ENCODE results near the gene CCDC180. TPM values are rescaled to one million over a fixed set of nuclear protein-coding genes. Genes with fewer than 3 reads are reported as not detected.

The CCDC180 gene
- total RNA-seq, 2 experiments from 2014 or later, result 1.9 to 2.0 TPM

DNA sequence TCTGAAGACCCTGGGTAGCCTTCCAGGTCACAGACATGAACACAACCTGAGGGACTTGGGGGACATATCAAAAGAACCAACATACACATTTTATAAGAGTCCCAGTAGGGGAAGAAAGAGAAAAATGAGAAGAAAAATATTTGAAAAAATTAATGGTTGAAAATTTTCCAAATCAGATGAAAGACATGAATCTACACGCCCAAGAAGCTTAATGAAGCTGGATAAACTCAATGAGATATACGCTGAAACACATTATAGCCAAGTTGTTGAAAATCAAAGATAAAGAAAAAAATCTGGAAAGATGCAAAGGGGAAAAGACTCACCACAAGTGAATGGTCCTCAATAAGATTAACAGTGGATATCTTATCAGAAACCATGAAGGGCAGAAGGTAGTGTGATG is 9.6 kb upstream of the CCDC180 start:
- H3K27me3 Mint-ChIP-seq (ENCODE audit: low read depth), result no peaks in the 10 kb centered on the region
- H3K4me3 Mint-ChIP-seq, result no peak overlapping the region
- CTCF ChIA-PET, result no interaction called here
- DNase-seq, result no peak
- no peak overlapping the region for H3K27ac Mint-ChIP-seq
- H3K4me1 Mint-ChIP-seq (ENCODE audit: low read depth), result no peaks in the 10 kb centered on the region
- H3K36me3 Mint-ChIP-seq (ENCODE audit: low read depth), result peaks cover 27% of the 10 kb centered on the region
- intact Hi-C loops (cut with micrococcal nuclease), result no loop called here
- H3K9me3 Mint-ChIP-seq, result peaks cover 13% of the 10 kb centered on the region

DNA sequence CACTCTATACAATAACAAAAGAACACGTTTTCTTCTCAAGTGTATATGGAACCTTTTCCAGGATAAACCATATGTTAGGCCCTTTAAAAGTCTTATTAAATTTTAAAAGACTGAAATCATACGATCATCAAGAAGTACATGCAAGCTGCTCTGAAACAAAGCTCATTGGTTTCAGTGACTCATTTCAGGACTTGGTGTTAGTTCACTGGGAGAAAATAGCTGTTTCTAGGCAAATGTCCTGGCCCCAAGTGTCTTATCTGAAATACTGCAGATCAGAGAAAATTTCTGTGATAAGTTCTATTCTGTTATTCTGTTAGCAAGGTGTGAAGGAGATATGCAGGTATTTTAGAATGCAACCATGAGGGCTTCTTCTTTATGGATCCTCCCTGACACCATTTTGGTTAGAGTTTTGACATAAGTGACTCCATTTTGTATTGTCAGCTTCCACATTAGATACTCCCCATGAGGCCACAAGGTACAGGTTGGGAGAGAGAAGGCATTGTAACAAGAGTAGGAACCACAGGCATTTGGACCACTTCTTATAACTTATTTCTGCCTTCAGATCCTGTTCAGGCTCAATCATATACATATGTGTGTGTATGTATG is 7.5 kb upstream of the CCDC180 start:
- H3K4me1 Mint-ChIP-seq (ENCODE audit: low read depth), result no peaks in the 10 kb centered on the region
- DNase-seq, result no peak
- intact Hi-C loops (cut with micrococcal nuclease), result no loop called here
- H3K9me3 Mint-ChIP-seq, result peaks cover 13% of the 10 kb centered on the region
- peaks cover 17% of the 10 kb centered on the region for H3K36me3 Mint-ChIP-seq (ENCODE audit: low read depth)
- H3K27ac Mint-ChIP-seq, result no peak overlapping the region
- CTCF ChIA-PET, result interaction anchor here (1.4 kb wide), 1 partner anchor 27 kb away, joined by 3 read pairs; no protein-coding TSS in a partner anchor
- no peaks in the 10 kb centered on the region for H3K27me3 Mint-ChIP-seq (ENCODE audit: low read depth)
- no peak overlapping the region for H3K4me3 Mint-ChIP-seq

DNA sequence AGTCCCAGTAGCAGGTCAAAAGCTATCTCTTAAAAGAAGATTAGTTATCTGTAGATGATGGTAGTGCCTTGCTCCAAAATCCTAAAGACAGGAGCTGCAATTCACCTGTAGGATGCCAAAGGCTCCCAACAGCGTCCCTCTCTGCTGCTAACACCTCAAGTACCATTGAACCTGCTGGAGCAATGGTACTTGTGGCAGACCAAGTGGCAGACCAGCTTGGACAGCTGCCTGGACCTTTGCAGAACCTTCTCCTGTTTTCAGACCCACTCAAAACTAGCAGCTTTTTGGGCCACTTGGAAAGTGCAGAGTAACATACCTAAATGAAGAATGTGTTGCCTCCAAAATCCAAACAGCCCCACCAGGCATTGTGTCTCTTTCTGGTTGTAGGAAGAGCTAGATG is 6.9 kb upstream of the CCDC180 start:
- H3K36me3 Mint-ChIP-seq (ENCODE audit: low read depth), result peaks cover 10% of the 10 kb centered on the region
- H3K4me3 Mint-ChIP-seq, result no peak overlapping the region
- peaks cover 13% of the 10 kb centered on the region for H3K9me3 Mint-ChIP-seq
- peaks cover 3% of the 10 kb centered on the region for H3K27me3 Mint-ChIP-seq (ENCODE audit: low read depth)
- no peak overlapping the region for H3K27ac Mint-ChIP-seq
- intact Hi-C loops (cut with micrococcal nuclease), result no loop called here
- CTCF ChIA-PET, result interaction anchor here (1.4 kb wide), 1 partner anchor 26 kb away, joined by 3 read pairs; no protein-coding TSS in a partner anchor
- DNase-seq, result no peak
- no peaks in the 10 kb centered on the region for H3K4me1 Mint-ChIP-seq (ENCODE audit: low read depth)

DNA sequence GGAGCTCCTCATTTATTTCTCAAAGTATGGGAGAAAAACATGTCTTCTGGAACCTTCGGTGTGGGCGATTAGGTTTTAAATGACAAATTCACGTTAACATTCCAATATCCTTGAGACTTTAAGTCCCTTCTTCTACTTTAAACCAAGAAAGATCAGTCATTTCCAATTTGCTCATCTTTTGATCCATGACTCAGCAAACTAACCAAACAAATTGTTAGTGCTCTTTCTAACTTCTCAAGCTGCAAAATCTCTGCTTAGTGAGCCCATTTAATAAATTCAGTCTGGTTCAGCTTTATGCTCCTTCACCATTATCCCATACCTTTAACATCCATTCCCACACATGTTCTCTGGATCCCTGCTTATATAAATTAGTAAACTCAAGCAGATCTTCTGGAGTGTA is 5.5 kb upstream of the CCDC180 start:
- Mint-ChIP-seq H3K27me3 (ENCODE audit: low read depth) (peaks cover 3% of the 10 kb centered on the region), H3K27ac (no peak overlapping the region), H3K9me3 (peaks cover 13% of the 10 kb centered on the region), H3K36me3 (ENCODE audit: low read depth) (peaks cover 3% of the 10 kb centered on the region), H3K4me3 (no peak overlapping the region), H3K4me1 (ENCODE audit: low read depth) (no peaks in the 10 kb centered on the region)
- CTCF ChIA-PET, result no interaction called here
- no peak for DNase-seq
- intact Hi-C loops (cut with micrococcal nuclease), result no loop called here

DNA sequence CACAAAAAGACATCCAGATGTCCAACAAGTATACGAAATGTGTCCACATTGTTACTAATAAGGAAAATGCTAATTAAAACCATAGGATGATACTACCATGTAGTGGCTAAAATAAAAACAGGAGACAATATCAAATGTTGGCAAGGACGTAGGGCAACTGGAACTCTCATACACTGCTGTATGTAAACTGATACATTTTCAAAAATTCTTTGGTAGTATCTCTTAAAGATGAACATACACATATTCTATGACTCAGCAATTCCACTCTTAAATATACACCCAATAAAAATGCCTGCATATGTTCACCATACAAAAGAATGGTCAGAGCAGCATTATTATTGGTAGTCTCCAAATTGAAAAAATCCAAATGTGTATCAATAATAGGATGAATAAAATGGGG is 2.9 kb upstream of the CCDC180 start:
- H3K27me3 Mint-ChIP-seq (ENCODE audit: low read depth), result peaks cover 3% of the 10 kb centered on the region
- no peak for DNase-seq
- H3K9me3 Mint-ChIP-seq, result no peaks in the 10 kb centered on the region
- intact Hi-C loops (cut with micrococcal nuclease), result no loop called here
- no peak overlapping the region for H3K27ac Mint-ChIP-seq
- H3K4me3 Mint-ChIP-seq, result no peak overlapping the region
- H3K4me1 Mint-ChIP-seq (ENCODE audit: low read depth), result no peaks in the 10 kb centered on the region
- CTCF ChIA-PET, result no interaction called here
- H3K36me3 Mint-ChIP-seq (ENCODE audit: low read depth), result no peaks in the 10 kb centered on the region

DNA sequence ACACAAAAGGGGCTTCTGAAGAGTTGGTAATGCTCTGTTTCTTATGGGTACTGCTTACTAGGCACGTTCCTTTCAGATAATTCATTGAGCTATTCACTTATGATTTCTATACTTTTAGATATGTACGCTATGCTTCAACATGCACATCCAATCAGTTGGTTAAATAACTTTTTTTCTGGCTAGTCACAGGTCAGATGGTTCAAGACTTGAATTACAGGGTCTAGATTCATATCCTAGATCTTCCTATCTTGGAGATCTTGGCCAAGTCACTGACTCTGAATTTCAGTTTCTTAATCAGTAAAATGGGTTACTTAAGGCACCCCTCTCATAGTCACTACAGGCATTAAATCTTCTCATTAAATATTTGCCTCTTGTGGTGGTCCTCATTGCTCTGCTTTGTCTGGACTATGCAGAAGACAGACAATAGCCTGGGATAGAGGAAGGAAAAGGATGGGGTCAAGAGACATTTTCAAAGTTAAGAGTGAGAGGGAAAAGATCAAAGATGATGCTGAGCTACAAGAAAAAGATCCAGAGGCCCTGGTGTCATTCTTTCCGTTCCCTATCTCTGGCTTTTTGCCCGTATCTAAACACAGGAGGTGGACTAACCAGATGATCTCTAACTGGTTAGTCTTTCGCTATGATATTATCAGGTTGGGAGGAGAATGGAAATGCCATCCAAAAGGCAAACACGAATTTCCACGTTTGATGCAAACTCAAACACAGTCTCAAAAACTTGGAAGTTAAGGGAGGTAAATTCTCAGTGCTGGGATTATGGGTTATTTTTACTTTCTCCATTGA is 1.8 kb upstream of the CCDC180 start:
- Mint-ChIP-seq H3K4me1 (ENCODE audit: low read depth) (no peaks in the 10 kb centered on the region), H3K36me3 (ENCODE audit: low read depth) (no peaks in the 10 kb centered on the region), H3K27me3 (ENCODE audit: low read depth) (peaks cover 3% of the 10 kb centered on the region), H3K9me3 (no peaks in the 10 kb centered on the region), H3K4me3 (no peak overlapping the region), H3K27ac (no peak overlapping the region)
- CTCF ChIA-PET, result no interaction called here
- intact Hi-C loops (cut with micrococcal nuclease), result no loop called here
- DNase-seq, result no peak

DNA sequence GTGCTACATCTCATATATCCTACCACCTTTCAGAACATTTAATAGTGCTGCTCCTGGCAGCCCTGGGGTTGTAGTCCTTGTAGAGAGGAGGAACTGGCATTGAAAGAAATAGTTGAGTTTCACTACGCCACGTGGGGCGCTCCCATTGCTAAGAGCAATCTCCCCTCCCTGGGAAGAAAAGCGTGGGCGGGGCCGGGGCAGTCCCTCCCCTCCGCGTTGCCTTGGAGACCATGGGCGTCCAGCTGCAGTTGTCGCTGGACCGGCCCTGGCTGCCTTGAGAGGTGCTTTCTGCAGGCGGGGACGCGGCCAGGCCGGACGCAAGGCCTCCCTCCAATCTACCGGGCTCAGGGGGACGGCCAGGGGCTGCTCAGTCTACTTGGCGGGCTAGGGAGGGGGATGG is 368 bp upstream of the CCDC180 start:
- Mint-ChIP-seq H3K36me3 (ENCODE audit: low read depth) (peaks cover 1% of the 10 kb centered on the region), H3K4me1 (ENCODE audit: low read depth) (no peaks in the 10 kb centered on the region), H3K27me3 (ENCODE audit: low read depth) (peaks cover 3% of the 10 kb centered on the region), H3K9me3 (no peaks in the 10 kb centered on the region), H3K27ac (no peak overlapping the region), H3K4me3 (no peak overlapping the region)
- intact Hi-C loops (cut with micrococcal nuclease), result no loop called here
- DNase-seq, result peak; percentile 36
- CTCF ChIA-PET, result no interaction called here

DNA sequence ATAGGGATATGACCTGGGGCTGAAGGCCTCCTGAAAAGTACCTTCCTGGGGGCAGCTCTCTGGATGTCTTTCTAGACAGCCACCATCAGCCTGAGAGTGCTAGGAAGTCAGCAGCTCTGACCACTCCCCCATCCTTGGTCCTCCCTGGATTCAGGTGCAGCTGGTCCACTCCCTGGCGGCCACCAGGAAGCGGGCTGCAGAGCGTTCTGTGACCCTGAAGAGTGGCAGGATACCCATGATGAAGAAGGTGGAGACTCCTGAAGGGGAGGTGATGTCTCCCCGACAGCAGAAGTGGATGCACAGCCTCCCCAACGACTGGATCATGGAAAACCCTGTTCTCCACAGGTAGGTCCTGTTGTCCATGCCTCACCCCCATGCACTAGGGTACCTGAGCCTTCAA is 1.8 kb downstream of the CCDC180 start:
- no peak overlapping the region for H3K4me3 Mint-ChIP-seq
- intact Hi-C loops (cut with micrococcal nuclease), result no loop called here
- H3K4me1 Mint-ChIP-seq (ENCODE audit: low read depth), result no peaks in the 10 kb centered on the region
- no peaks in the 10 kb centered on the region for H3K9me3 Mint-ChIP-seq
- peaks cover 3% of the 10 kb centered on the region for H3K27me3 Mint-ChIP-seq (ENCODE audit: low read depth)
- no peak for DNase-seq
- CTCF ChIA-PET, result no interaction called here
- H3K36me3 Mint-ChIP-seq (ENCODE audit: low read depth), result peaks cover 1% of the 10 kb centered on the region
- no peak overlapping the region for H3K27ac Mint-ChIP-seq

DNA sequence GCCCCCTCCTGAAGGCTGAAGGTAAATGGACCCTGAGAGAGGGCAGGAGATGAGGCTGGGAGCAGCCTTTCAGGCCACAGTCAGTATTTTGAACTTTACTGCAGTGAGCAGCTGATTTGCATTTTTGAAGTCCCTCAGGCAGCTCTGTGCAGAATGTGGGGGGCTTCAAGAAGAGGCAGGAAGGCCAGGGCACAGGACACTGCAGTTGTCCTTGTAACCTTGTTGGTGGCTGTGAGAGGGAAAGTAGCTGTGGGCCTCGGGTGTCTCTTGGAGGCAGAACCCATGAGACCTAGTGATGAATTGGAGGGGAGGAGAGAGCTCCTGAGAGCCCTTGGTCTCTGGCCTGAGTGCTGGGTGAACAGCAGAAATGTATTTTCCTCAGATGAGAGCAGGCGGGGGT is 2.6 kb downstream of the CCDC180 start:
- DNase-seq, result no peak
- intact Hi-C loops (cut with micrococcal nuclease), result no loop called here
- CTCF ChIA-PET, result no interaction called here
- Mint-ChIP-seq H3K36me3 (ENCODE audit: low read depth) (peaks cover 1% of the 10 kb centered on the region), H3K4me1 (ENCODE audit: low read depth) (no peaks in the 10 kb centered on the region), H3K27ac (no peak overlapping the region), H3K27me3 (ENCODE audit: low read depth) (peaks cover 3% of the 10 kb centered on the region), H3K9me3 (no peaks in the 10 kb centered on the region), H3K4me3 (no peak overlapping the region)

DNA sequence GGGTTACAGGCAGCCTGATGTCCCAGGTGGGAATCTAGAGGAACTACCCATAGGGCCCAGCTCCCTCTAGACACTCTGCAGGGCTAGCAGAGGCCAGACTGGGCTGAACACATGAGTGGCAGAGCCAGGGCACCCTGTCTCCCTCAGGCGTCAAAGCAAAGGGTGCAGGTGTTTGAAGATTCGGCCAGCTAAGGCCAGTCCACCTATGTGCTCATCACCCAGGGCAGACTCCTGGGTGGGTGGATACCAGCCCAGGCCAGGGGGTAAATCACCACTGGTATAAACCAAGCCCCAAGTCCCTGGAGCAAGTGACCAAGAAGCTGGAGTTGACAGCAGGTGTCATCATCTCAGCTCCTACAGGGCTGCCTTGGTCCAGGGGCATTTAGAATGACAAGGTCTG is 3.4 kb downstream of the CCDC180 start:
- CTCF ChIA-PET, result no interaction called here
- Mint-ChIP-seq H3K27ac (no peak overlapping the region), H3K4me3 (no peak overlapping the region), H3K4me1 (ENCODE audit: low read depth) (no peaks in the 10 kb centered on the region), H3K9me3 (no peaks in the 10 kb centered on the region), H3K27me3 (ENCODE audit: low read depth) (no peaks in the 10 kb centered on the region), H3K36me3 (ENCODE audit: low read depth) (peaks cover 4% of the 10 kb centered on the region)
- DNase-seq, result no peak
- intact Hi-C loops (cut with micrococcal nuclease), result no loop called here

DNA sequence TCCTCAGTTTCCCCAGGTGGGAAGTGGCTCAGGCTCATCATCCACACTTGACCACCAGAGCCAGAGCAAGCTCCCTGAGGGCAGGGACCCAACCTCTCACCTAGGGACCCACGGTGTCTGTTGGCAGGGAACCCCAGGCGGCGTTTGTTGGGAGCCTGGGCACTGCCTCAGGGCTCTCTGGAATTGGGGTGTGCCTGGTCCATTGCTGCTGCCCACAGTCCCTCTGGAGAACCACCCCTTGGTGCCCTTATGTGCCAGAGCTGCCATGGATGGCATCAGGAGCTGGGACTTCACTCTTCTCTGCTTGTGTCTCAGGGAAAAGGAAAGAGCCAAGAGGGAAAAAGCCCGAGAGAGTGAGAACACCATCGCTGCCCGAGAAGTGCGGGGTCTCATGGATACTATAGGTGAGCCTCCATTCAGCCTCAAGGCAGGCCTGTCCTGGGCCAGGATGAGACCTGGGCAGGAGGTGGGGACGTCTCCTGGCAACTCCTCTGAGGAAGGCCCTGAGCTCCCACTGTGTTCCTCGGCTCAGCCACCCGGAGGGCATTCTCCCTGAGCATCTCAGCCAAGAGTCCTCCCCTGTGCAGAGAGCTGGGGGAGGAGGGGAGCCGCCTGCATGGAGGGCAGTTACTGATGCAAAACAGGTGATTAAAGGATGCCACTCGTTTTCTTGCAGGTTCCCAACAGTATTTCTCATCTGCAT is 4.5 kb downstream of the CCDC180 start:
- no peaks in the 10 kb centered on the region for H3K9me3 Mint-ChIP-seq
- DNase-seq, result no peak
- CTCF ChIA-PET, result no interaction called here
- H3K4me3 Mint-ChIP-seq, result no peak overlapping the region
- intact Hi-C loops (cut with micrococcal nuclease), result no loop called here
- no peaks in the 10 kb centered on the region for H3K27me3 Mint-ChIP-seq (ENCODE audit: low read depth)
- no peak overlapping the region for H3K27ac Mint-ChIP-seq
- H3K36me3 Mint-ChIP-seq (ENCODE audit: low read depth), result peaks cover 7% of the 10 kb centered on the region
- no peaks in the 10 kb centered on the region for H3K4me1 Mint-ChIP-seq (ENCODE audit: low read depth)

DNA sequence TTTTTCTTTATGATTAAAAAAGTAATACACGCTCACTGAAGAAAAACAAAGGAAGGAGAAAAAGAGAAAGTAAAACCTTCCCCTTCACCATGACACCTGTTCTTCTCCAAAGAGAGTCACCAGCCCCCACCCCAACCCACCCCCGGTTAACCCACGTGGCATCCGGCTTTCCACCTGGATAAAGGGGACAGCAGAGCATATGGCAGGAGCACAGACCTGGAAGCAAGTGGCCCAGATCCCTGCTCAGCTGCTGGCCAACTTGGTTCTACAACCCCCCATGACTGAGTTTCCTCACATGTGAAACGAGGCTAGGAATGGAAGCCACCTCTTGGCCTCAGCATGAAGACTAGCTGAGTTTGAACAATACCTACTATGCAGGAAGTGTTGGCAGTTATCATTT is 5.1 kb downstream of the CCDC180 start:
- Mint-ChIP-seq H3K27me3 (ENCODE audit: low read depth) (no peaks in the 10 kb centered on the region), H3K4me3 (no peak overlapping the region), H3K36me3 (ENCODE audit: low read depth) (peaks cover 11% of the 10 kb centered on the region), H3K27ac (no peak overlapping the region), H3K4me1 (ENCODE audit: low read depth) (no peaks in the 10 kb centered on the region), H3K9me3 (no peaks in the 10 kb centered on the region)
- DNase-seq, result no peak
- CTCF ChIA-PET, result no interaction called here
- intact Hi-C loops (cut with micrococcal nuclease), result no loop called here

DNA sequence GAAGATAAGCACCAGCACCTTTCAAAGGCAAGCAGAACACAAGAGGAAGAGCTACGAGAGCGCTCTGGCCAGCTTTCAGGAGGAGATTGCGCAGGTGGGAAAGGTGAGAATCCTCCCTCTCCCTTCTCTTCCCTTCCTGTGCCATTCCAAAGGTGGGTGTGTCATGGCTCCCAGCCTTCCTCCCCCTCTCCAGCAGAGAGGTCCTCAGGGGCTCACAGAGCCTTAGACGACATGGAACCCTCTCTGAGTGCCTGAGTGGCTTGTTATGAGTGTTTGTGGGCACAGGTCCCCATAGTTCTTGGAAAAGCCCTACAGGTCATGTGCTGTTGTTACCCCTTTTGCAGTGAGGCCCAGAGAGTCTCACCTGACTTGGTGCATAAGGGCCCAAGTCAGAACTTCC is 5.8 kb downstream of the CCDC180 start:
- CTCF ChIA-PET, result no interaction called here

More for the DNA sequence above, 5.8 kb downstream of the CCDC180 start:
- H3K4me3 Mint-ChIP-seq, result no peak overlapping the region
- no peak for DNase-seq
- no peaks in the 10 kb centered on the region for H3K9me3 Mint-ChIP-seq
- H3K27ac Mint-ChIP-seq, result no peak overlapping the region
- H3K36me3 Mint-ChIP-seq (ENCODE audit: low read depth), result peaks cover 14% of the 10 kb centered on the region
- no peaks in the 10 kb centered on the region for H3K4me1 Mint-ChIP-seq (ENCODE audit: low read depth)
- no peaks in the 10 kb centered on the region for H3K27me3 Mint-ChIP-seq (ENCODE audit: low read depth)
- intact Hi-C loops (cut with micrococcal nuclease), result no loop called here
